CD4-positive, alpha-beta T cell treated with Interleukin-15 for 1 hour (primary cell): ENCODE data around the gene BANF2.
"Not testable (repeated sequence)": the region's sequence is repeated elsewhere in the genome, so short reads cannot be mapped to it uniquely, and the experiment has no call there.

Source experiments
- DNase-seq: peaks from one replicate; pipeline ENCODE4 v3.0.0-alpha.2; 2020

Gene BANF2

DNA sequence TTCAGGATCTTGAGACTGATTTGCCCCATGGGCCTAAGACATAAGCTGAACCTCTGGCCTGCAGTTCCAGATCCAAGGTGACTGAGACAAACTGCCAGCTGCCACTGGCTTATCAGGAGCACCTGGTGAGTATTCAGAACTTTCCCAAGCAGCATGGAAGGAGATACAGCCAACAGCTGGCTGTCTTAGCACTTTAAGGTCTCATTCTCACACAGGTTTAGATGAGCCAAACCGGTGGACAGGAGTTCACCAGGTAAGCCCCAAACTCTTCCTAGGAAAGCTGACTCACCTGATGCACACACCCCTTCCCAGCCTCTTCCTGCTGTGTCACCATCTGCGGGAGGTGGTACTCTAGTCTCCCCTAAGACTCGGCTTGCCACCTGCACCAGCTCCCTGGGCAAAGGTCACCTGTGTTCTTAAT is at the start of gene BANF2:
BANF2 (plus strand) TSS at position 36 of the 421 bp plus-strand sequence. CDS start 25,060 bp downstream, outside the sequence.
- DNase-seq, result no peak

DNA sequence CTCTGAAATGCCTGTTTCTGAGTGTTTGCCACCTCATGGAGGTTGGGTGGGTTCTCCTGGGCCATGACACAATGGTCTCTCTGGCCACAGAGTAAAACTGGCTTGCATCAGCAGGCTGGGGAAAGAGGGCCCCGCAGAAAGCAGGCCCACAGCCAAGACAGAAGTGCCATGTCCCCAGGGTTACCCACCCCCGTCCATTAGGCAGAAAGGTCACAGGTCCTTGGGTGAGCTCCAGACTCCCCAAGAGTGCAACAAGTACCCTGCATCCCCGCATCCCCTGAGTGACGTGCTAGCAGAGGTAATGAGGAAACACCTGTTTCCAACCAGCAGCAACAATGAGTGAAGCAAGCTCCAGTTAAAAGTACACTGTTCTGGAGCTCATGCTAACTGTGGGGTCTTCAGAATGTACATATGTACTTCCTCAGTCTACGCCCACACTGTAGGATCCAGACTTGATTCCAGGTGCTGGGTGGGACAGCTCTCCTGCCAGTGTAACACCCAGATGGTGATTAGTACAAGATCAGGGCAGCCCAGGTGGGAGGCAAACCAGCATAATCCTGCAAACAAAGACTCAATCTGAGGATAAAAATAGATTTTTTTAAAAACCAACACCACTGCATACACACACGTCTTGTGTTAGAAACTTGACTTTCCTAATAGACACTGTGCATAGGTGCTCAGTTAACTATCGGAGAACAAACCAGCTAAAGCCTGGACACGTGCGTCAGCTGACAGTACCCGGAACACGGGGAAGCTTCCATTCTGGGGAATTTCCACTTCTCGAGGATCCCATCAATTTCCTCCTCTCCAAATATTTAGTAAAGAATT is 49.3 kb upstream of the BANF2 start:
- DNase-seq, result no peak

DNA sequence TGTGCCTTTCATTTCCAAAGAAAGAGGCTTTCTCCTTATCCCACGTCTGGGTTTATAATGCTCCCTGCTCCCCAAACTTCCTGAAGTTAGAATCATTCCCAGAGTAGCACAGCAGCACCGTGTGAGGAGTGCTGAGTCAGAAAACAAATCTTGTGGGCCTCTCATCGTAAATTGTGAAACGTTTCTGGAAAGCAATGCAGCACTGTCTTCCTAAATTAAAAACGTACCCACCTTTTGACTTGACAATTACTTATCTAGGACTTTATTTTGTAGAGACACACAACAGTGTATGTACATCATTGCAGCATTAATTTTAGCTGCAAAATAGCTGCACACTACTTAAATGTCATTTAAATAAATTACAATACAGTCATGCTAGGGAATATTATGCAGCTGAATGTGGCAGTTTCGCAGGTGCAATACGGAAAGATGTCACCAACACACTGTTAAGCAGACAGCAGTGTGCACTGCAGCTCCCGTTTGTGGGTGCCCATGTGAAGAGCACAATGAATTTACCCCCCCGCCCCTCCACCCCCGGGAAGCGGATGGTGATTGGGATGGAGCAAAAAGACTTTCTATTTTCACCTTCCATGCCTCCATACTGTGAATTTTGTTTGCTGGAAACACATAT is 48.5 kb upstream of the BANF2 start:
- DNase-seq, result no peak

DNA sequence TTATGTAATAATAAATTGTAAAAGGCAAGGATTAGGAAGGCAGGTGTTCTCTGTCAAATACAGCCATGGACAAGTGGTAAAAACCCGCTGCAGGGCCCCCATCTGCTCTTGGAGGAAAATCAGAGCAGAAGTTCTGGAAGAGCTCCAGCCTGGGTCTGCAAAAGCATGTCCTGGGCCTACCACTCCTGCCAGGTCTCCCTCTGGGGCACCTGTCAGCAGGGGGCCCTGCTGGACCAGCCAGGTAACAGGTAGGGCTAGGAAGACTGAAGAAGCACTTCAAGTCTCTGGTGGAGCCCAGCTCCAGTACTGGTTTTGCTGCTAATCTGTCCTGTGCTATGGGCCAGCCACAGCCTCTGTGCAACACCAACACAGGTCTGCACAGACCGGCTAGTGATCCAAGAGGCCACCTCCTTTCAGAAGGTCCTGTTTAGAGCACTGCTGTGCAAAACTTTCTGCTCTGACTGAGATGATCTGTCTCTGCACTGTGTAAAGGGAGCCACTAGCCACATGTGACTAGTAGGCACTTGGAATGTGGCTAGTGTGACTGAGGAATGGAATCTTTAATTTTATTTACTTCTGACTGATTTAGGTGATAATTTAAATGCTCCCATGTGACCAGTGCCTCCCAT is 47.9 kb upstream of the BANF2 start:
- DNase-seq, result no peak

DNA sequence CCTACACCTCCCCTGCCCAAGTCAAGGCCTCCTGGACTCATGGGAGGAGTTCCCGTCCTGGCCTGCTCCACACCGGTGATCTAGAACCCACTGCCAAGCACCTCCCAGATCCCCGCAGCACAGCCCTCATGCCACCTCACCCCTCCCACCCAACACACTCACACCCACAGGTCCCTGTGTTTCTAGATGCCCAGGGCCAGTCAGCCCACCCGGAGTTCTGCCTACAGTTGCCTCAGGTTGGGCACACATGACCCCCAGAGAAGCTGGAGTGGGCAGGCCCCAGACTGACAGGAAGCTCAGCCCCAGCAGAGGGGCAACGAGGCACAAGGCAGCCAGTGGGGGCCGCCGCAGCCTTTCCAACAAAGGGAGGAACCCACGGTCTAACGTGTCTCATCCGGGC is 47.4 kb upstream of the BANF2 start:
- DNase-seq, result no peak

DNA sequence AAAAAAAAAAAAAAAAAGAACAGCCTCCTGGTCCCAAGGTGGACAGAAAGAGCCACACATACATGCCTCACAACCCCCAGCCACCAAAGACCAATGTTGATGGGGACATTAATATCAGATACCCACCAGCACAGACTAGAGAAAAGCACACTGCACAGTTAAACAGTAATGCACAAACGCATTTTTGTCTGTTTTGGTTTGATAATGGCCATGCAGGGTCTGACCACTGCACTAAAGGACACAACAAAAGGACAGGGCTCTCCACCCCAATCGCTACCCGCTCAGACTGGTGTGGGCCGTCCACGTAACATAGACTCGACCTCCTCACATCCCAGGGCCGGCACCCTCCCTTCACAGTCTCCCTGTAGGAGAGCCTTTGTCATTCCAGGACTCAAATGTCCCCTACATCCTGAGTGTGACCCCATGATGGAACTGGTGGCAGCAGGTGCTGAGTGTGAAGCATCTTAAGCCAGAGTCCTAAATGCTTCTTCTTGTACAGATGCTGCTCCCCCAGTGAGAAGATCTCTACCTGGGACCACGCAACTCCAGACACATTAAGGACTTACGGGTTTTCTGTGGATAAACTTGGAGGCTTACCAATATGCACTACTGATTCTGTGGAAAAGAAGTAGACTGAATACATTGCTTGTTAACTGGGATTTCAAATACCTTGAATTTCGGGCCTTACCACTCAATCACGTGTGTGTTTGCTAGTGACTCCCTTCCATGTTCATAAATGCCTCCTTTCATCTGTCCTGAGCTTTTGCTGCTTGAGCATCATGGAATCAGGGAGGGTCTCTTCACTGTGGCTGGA is 45.7 kb upstream of the BANF2 start:
- DNase-seq, result no peak

DNA sequence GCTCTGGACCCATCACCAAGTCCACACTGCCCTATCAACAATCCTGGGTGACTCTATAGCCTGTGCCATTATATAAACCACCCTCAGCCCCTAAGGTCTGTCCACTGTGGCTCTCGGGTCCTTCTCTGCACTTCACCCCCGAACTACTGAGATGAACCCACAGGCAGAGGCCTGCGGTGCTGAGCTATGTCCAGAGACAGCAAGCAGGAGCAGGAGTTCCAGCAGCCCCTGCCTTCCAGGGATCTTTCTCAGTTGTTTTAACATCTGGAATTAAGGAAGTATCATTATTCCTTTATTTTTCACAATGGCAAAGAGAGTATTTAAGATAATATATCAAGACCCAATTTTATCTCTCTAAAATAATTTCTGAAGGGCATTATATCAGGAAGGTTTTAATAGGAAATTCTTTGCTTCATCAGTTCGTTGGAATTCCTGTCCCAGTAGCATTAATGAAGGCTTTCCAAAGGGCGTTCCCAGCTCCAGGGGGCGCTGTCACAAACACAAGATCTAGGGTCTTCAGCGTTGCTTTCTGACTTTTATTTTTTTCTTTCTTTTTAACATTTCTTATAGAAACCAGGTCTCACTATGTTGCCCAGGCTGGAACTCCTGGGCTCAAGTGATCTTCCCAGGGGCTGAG is 45.0 kb upstream of the BANF2 start:
- DNase-seq, result no peak

DNA sequence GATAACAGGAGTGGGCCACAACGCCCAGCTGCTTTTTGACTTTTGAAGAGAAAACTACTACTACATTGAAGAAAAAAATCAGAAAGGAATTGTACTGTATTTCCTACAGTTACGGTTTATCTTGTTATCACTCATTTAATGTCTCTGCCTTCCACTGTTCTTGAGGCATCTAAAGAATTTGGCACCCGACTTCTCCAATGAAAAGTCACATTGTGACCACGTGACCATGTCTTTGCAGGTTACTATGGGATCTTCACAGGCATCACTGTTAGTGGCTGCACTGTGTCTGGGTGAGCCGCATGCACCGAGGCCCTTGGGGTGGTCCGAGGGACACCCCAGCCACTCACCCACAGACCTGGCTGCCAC is 44.5 kb upstream of the BANF2 start:
- DNase-seq, result no peak

DNA sequence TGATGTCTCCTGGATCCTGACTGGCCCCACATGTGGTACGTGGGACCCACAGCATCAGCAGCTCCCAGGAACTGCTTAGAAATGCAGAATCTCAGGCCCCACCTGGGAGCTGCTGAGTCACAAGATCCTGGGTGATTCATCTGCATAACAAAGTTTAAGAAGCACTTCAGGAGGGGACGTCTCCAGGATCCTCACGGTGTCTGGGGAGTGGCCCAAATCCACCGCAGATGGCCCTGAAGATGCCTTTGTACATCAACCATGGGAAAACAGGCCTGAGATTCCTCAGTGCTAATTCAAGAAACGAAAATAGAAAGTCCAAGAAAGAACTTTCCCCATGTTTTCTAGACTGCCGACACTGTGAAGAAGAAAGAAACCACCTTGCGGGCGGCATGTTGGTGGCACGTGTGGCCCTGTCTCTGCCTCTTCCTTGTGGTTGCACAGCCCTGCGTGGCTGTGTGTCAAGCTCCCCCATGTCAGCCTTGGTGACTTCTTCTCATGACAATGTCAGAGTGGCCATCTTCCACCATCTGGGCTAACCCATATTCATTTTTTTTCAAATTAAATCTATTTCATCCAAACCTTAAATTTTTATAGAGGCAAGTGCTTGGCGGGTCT is 43.8 kb upstream of the BANF2 start:
- no peak for DNase-seq

DNA sequence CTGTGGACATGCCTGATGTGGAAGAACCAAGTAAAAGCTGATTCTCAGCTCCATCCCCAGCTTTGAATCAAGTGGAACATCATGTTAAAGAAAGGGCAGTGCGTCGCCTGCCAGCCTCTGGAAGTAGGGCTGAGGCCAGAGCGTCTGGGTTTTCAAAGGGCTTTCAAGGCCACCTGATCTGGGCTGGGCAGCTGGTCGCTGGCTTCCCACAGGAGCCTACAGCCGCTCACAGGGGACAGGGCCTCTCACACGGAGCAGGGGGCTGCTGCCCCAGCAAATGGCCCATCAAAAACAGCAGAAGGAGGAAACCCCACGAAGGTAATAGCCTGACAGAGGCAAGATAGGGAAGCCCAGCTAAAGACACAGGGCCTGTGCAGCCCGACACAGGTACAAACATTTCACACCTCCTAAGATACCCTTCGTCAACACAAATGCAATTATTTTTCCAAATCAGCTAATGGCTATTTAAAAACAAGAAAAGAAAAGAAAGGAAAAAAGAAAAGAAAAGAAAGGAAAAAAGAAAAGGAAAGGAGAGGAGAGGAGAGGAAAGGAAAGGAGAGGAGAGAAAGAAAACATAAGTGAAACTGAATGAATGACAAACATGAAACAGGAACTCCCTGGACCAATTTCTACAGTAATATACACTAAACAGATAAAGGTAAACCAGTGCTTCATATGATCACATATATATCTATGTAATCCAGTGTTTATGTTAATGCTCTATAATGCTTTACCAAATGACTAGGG is 42.5 kb upstream of the BANF2 start:
- DNase-seq, result no peak

DNA sequence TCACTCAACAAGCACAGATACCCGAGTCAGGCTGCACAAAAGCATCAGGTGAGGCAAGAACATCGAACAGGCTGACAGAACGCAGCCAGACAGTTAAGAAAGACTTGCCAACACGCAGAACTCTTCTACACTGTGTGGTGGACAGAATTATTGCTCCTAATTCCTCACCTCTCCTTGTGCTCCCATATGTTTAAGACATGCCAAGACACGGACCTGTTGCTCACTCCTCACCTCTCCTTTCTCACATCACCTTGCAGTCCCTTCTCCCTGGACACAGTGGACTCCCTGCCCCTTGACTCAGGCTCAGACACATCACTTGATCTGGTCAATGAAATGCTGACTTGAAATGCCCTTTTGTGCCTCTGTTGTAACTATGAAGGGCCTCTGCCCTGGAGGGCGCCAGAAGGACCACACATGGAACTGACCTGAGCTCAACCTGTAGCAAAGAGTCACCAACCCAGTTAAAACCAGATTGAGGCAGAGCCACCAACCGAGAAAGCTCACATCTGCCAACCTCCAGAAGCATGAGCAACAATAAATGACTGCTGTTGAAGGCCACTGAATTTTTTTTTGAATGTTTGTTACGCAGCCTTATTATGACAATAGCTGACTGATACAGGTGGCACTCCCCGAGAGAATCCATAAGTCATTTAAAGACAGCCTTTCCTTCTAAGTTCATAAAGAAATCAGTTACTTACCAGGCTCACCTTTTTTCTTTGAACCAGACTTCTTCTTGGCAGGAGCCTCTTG is 41.7 kb upstream of the BANF2 start:
- DNase-seq, result no peak

DNA sequence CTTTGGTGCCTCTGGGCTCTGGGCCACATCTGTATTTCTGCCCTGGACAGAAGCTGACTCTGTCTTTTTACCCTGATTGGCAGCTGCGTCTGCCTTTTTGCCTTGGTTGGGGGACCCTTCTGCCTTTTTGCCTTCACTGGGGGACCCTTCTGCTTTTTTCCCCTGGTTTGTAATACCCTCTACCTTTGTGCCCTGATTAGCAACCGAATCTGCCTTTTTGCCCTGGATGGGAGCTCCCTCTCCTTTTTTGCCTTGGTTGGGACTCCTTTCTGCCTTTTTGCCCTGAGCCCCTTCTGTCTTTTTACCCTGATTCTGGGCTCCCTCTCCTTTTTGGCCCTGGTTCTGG is 41.1 kb upstream of the BANF2 start:
- no peak for DNase-seq

DNA sequence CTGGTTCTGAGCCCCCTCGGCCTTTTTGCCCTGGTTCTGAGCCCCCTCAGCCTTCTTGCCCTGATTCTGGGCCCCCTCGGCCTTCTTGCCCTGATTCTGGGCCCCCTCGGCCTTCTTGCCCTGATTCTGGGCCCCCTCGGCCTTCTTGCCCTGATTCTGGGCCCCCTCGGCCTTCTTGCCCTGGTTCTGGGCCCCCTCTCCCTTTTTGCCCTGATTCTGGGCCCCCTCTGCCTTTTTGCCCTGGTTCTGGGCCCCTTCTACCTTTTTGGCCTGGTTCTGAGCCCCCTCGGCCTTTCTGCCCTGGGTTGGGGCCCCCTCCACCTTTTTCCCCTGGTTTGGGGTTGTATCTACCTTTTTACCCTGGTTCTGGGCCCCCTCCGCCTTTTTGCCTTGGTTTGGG is 40.4 kb upstream of the BANF2 start:
- DNase-seq, result not testable (repeated sequence)

DNA sequence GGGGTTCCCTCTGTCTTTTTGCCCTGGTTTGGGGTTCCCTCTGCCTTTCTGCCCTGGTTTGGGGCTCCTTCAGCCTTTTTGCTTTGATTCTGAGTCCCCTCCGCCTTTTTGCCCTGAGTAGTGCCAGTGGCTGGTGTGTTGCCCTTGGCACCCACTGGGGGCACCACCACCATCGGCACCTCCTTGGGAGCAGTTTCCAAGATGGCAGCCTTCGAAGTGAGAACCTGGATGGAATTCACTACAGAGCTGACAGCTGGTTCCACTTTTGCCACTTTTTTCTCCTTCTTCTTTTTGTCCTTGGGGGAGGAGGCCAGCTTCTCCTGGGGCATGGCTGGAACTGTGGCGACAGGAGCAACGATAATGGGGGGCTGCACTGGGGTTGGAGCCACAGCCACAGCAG is 40.0 kb upstream of the BANF2 start:
- no peak for DNase-seq

DNA sequence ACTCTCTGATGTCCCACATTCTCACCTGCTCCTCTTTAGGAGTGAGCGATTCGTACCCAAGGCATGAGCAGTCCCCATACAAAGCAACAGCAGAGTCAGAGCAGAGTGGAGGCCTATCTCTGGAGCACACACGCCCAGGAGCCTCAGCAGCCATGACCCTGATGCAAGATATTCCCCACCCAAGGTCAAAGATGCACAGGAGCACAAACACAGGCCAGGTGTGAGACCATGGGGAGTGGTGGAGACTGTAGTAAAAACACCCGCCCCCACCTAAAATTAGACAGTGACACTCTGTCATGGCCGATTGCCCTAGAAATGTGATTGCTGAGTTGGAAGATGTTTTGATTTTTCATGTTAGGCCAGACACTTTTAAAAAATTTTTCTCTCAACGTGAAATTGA is 39.1 kb upstream of the BANF2 start:
- DNase-seq, result no peak

DNA sequence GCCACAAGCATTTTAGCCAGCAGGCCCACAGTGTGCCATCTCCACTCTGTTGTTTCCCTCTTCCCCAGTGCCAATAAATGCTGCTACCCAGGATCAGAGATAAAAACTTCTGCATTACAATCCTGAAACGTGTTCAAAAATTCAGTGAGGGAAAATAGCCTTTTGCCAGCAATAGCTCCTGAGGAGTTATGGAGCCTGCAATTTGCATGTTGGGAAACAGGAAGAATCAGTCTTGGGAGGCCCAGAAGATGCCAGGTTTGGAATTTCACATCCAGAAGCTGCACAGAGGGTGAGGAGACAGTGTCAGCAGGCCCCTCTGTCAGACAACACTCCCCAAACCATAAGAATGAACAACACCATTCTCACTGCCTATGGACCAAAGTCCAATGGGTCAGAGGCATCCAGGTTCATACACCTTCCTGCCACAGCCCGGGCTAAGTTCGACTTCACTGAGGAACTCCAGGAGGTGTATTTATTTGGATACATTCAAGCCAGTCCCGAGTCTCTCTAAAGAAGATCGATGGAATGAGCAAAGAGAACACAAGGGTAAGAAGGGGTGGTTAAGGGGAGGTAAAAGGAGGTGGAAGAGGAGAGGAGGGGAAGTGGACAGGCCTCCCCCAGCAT is 38.5 kb upstream of the BANF2 start:
- DNase-seq, result no peak

DNA sequence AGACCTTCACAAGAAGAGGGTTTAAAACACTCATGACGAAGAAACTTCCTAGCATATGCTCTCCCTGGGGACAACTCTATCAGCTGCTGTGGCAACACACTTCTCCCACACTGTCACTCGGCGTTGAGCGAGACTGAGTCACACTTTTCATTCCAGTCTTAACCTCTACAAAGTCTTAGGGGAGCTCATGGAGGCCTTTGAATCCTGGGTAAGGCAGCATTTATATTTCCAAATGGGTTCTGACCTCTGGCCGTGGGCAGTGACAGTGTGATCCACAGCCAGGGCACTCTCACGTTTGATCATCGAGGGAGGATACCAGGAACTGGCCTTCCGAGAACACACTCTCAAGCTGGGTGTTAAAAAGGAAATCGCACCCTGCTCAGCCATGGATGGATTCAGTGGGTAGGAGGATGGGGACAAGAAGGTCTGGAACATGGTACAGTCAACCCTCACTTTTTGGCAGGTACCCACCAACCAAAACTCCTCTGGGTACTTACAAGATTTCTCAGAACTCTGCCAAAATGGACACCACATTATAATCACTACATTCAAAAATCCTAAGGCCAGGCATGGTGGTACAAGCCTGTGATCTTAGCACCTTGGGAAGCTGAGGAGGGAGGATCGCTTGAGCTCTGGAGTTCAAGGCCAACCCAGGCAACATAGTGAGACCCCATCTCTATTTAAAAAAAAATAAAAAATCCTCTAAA is 37.3 kb upstream of the BANF2 start:
- no peak for DNase-seq

DNA sequence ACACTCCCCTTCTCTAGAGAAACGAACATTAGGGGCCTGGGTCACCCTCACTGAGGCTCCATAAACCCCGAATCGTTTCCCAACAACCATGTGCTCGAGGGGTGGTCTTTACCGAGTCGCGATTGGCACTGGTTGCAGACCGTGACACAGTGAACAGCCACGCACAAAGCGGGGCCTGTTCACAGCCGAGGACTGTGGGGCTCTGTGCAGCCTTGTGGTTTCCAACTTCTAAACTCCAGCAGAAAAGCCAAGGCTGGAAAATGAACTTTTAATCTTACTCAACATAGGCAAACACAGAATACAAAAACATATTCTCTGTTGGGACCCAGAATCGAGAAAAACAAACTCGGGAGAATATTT is 36.7 kb upstream of the BANF2 start:
- no peak for DNase-seq

DNA sequence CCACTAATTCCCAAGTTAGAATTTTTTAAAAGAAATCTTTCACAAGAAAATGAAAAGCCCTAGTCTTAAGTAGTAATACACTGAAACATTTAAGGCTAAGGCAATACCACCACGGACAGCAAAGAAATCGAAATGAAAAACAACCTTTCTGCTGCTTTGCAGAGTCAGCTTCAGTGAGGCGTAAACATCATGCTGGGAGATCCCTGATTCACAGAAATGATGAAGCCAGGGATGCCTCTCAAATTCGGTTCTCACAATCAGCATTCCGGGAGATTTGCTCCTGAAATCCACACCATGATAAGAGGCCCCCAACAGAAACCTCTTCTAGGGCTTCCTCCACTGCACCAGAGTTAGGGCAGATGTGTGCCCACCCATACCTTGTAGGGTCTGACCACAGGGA is 36.3 kb upstream of the BANF2 start:
- no peak for DNase-seq
